DMS114 treated with DMSO at 0.1 percent for 48 hours (cell line): ENCODE data around the gene SPATA1.
"Not testable (repeated sequence)": the region's sequence is repeated elsewhere in the genome, so short reads cannot be mapped to it uniquely, and the experiment has no call there.

Experiments
- DNase-seq: peaks from one replicate; lab custom pipeline; 2025; ENCODE audit not compliant: unreplicated experiment; lab: John Stamatoyannopoulos, UW

Gene SPATA1

DNA sequence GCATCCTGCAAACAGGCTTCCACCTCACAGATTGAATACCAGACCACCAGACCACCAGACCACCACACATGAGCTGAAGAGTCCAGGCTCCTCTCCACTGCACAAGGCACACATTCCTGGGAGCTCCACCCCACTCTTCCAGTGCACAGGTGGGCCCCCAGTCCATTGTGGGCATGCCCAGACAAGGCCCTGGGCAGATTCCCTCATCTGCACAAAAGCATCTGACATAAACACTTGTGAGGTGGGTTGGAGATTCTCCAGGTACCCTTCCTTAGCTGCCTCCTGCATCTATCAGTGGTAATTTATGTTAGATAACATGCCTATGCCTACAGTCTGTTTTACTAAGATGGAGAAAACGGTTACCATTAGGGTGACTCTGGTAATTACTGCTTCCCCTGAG is 79.6 kb downstream of the SPATA1 start:
- no peak for DNase-seq

DNA sequence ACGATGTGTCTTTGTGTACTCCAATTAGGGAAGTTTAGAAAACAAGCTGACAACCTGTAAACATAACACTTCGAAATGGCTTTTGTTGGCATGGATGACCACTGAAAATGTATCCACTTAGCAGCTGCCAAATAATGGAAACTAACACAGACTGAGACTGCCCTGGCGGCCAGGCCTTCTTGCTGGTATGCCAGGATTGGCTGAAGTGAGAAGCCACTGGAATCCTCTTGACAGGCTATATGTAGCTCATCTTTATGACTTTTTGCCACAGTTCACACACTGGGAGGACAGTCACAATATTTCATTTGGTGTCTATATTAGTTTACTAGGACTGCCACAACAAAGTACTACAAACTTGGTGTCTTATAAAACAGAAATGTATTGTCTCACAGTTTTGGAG is 80.9 kb downstream of the SPATA1 start:
- no peak for DNase-seq

DNA sequence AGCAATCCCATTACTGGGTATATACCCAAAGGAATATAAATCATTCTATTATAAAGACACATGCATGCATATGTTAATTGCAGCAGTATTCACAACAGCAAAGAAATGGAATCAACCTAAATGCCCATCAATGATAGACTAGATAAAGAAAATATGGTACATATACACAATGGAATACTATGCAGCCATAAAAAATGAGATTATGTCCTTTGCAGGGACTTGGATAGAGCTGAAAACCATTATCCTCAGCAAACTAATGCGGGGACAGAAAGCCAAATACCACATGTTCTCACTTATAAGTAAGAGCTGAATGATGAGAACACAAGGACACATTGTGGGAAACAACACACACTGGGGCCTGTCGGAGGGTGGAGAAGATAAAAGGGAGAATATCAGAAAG is 88.8 kb downstream of the SPATA1 start:
- not testable (repeated sequence) for DNase-seq

DNA sequence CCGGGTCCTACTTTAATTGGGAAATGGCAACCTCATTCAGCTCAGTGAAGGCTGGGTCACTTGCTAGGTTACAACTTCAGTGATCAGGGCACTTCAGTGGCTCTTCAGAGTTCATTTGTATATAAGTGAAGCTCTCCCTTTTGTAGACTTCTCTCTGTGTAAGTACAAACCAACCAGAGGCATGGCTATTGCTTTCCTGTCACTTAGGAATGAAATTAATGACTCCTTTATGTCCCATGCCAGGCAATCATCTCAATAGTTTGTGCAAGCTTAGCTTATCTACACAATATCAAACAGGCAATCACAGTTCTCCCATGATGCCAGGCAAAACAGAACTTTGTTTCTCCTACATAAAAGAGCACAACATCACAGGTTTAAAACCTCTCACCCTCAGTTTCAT is 90.8 kb downstream of the SPATA1 start:
- no peak for DNase-seq

DNA sequence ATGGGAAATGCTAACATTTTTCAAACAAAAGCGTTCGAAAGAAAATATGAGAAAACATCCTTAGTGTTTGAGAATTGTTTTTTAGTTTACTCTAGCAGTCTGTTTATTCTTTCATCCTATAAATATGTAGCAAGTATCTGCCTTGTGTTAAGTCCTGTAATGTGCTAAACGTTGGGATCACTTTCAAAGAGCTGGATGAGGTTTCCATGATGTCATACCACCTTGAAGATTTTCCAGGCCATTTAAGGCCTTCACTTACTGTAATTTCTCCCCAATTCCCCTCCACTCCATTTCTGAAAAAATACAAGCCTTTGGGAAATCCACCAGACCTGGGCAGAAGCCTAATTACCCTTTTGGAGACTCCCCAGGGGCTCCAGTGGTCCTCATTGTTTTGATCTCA is 92.2 kb downstream of the SPATA1 start:
- DNase-seq = no peak

DNA sequence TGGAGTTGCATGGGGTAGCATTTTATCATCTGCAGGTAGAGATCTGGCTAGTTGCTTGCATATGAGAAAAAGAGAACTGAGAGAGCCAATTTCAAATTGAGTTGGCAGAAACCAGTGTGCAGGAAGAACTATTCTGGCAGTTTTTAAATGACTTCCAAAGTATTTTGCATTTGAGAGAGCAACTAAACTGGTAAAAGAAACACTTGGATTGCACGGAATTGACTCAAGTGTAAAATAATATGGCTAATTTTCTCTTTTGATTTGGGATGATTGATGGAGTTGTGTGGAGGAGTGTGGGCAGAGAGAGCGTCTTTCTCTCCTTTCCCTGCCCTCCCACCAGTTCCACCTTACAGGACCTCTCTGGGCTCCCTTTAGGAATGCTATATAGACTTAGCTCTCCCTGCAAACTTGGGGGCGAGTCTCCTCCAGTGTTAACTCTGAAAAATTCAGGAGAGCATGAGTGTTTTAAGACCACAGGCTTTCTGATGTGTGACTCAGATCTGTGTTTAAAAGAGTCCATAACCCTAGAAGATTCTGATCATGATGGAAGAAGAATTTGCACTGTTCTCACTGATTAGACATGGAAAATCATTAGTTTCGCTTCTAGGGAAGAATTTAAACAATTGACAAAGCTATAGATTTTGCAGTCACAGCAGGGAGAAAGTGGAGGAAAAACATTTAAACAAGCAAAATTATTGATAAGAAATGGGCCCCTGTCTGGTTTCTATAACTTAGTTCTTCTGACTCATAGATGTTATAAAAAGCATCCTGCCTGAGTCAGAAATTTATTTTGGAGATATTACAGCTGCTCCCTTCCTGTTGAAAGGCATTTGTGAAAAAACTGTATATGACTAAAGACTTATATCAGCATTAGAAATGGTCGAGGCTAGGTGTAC is 92.9 kb downstream of the SPATA1 start:
- no peak for DNase-seq

DNA sequence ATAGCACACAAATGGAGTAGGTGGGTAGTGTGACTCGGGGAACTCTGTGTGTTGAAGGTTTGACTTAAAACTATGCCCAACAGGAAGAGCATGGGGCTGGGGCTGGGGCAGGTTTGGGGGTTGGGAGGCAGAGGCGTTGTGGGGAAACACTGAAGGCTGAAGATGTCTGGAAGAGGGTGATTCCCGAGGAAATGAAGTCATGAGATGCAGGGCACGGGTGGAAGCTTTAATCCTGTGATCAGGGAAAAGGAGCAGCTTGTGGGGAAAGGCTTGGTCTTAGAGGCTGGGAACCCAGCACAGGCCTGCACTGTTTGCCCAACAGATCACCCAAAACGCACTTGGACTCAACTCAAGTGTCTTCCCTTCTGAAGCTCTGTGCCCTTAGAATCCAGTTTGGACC is 94.6 kb downstream of the SPATA1 start:
- DNase-seq = no peak

DNA sequence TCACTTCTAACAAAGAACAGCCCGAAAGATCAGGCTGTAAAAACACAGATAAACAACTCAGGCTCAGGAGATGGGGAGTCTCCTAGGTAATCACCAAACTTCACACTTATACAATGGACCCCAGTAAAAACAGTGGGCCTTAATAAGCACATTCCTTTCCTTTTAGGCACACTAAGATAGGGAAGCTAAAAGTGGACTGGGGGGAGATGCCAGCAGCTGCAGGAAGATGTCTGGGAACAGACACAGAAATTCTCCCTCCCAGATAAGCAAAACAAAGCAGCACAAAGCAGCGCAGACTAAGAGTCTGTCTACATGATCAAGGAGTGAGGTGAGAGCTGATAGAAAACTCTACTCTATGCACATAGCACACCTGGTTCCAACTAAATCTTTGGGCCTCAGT is 97.0 kb downstream of the SPATA1 start:
- DNase-seq = no peak

DNA sequence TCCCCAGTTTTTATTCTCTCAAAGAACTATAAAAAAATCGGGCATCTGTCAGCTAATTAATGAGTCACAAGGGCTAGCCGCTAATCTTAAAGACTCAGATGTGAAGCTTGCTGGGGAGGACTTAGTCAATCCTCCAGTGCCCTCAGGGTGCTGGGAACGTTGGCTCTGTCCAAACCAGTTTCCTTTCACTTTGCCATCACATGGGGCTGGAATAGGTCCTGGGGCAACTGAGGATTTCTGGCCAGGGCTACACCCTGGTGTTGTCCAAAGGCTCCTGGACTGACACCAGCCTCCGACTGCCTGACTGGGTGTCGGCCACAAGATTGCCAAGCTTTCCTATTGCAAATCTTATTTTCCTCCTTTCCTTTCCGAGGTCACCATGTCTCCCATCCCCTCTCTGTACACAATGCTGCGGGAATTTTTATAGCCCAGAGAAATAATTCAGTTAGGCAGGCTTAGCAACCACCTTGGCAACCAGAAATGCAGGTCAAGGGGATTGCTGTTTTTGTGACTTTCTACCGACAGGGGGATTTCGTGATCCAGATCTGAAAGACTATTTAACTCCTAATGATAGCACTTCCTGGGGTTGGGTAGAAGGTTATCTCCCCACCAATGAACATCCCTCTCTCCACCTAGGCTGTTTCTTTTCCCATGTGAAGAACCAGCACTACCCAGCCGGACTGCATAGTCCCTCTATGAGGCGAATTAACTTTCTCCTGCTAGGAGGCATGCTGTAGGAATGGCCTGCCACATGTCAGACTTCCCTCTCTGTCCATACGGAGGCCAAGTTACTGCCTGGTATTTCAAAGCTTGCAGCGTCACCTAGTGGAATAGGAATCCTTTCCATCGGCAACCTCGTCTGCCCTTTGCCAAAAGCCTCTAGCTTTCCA is 98.0 kb downstream of the SPATA1 start:
- no peak for DNase-seq

DNA sequence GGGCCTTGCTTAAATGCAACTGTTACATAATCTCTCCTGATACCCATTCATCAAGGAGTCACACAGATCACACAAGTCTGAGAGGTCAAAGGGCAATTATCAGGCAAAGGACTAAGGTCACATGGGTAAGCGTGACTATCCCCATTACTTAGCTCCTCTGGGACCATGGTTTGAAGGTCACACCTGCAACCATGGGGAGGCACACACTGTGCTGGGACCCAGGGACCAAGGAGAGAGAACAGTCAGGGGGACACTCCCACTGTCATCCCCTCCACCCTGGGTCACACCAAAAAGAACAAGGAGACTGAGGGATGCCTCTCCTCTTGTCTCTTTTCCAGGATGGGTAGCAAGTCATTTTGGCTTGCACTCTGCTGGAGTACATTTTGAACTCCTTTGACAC is 99.0 kb downstream of the SPATA1 start:
- DNase-seq = no peak

DNA sequence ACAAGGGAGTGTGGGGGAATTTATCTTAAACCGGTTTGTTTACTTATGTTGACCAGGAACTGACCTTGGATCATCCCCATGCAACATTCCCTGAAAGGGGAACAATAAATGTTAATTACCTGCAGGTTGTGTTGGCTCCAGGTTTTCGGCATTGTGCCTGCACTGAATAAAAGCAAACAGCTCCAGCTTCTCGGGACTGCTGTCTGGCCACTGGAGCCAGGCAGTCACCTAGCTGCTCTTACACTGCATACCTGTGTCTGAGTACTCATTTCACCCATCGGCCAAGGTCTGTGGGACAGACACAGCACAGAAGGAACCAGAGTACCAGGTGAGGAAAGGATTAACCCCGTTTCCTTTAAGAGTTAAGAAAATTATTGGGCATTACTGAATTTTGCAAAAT is 100.8 kb downstream of the SPATA1 start:
- no peak for DNase-seq

DNA sequence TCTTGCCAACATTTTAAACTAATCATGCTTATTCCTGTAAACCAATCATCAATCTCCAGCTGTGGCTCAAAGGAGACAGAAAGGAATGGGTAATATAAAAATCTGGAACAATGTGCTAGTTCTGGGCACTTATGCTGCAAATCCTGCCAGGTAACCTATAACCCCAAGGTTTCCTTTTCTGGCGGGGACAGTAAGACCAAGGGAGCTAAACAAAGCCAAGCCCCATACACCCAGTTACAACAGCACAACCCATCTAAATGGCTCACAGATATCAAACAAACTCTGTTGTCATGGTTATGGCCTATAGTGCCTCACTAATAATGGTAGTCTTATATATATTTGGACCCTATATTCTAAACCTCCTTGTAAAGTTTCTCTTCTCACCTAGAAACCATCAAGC is 104.9 kb downstream of the SPATA1 start:
- no peak for DNase-seq

DNA sequence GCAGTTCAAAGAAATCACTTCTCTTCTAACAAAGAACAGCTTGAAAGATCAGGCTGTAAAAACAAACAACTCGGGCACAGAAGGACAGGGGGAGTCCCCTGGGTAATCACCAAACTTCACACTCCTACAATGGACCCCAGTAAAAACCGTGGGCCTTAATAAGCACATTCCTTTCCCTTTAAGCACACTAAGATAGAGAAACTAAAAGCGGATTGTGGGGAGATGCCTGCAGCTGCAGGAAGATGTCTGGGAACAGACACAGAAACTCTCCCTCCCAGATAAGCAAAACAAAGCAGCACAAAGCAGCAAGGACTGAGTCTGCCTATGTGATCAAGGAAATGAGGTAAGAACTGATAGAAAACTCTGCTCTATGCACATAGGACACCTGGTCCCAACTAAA is 105.6 kb downstream of the SPATA1 start:
- no peak for DNase-seq

DNA sequence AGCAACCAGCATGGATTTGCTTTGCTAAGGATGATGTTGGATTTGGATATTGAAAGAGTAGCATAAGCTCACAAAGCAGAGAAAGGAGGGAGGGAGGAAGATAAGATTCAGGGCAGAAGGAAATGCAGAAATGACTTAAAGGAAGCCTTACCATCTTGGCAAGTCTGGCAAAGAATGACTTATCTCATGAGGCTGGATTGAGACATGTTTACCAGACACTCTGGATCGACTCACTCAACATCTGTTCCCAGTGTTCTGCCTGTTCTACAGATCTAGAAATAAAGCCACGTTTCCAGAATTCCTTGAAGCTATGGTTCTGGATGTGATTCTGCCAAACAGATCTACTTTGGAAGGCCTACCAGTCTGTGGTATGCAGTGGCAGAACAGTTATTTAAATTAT is 106.8 kb downstream of the SPATA1 start:
- no peak for DNase-seq

DNA sequence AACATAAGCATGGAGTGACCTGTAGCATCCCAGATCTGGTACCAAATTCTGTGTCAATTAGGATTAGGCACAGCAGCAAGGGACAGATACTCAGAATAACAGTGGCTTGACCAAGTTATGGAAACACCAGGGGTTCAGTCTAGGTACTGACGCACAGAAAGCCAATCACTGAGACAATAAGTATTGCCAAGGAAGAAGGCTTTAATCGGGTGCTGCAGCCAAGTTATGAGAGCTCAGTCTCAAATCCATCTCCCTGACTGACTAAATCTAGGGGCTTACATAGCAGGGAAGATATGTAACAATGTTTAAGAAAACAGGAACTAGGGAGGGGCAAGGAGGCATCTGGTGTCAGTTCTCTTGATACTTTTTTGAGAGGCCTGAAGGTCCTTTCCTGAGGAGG is 107.7 kb downstream of the SPATA1 start:
- no peak for DNase-seq

DNA sequence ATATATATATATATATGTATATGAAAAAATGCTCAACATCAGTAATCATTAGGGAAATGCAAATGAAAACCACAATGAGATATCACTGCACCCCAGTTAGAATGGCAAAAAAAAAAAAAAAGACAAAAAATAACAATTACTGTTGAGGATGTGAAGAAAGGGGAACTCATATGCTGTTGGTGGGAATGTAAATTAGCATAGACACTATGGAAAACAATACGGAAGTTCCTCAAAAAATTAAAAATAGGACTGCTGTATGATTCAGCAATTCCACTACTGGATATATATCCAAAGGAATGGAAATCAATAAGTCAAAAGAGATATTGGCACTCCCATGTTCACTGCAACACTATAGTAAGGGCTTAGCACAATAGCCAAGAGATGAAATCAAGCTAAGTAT is 109.6 kb downstream of the SPATA1 start:
- no peak for DNase-seq
